ENCODE measurements around the gene MMP25. TPM values are rescaled to one million over a fixed set of nuclear protein-coding genes. Genes with fewer than 3 reads are reported as not detected.

The MMP25 gene
- total RNA-seq, 1 experiment from 2014 or later, result 0.80 TPM

DNA sequence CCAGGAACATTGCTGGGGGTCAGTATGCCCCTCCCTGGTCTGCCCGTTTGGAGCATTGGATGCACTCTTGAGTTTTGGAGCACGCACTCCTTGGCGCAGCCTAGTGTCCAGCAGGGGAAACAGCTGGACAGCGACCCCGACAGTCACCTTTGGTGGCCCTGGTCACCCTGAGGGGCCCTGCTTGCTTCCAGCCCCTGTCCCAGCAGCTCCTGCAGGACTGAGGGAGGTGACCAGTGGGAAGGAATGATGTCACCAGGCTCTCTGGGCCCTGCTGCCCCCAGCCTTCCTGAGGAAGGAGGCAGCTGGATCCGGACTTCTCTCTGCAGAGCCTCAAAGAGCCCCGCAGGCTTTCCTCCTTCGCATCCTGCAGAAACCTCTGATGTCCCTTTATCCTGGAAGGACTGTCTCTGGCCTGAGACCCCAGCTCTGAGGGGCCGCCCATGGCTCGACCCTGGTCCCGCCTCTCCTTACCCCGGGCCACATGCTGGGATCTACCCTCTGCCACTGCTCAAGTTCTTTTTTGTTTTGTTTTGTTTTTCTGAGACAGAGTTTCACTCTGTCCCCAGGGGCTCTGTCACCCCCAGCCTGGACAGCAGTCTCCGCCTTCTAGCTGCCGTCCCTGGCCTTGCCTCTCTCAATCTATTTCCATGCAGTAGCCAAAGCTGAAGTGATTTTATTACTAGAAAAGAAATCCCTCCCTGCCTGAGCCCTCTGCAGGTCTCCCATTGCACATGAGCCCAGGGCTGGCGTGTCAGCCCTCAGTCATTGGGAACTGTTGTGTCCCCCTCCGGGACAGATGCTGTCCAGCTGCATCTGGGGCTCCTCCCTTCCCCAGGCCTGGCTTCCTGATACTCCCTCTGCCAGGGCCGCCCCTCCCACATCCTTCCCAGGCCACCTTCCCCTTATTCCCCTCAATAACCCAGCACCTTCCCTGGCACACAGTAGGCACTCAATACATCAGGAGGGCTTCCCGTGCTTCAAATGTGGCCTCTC, 41.2 kb downstream of the MMP25 start:
- Histone ChIP-seq H3K4me3 (ENCODE audit: low read depth, low read length, poor library complexity, severe bottlenecking) (no peak overlapping the region), H3K27ac (ENCODE audit: low read depth, low read length, poor library complexity, severe bottlenecking) (no peak overlapping the region), H3K27me3 (replicated peaks; ENCODE audit: insufficient read depth, low read depth, low read length, poor library complexity) (no peaks in the 10 kb centered on the region), H3K9me3 (ENCODE audit: low read depth, low read length, poor library complexity, severe bottlenecking) (no peaks in the 10 kb centered on the region), H3K4me1 (ENCODE audit: insufficient read depth, low read length, poor library complexity, severe bottlenecking) (no peaks in the 10 kb centered on the region), H3K36me3 (ENCODE audit: insufficient read depth, low read length, poor library complexity, severe bottlenecking) (no peaks in the 10 kb centered on the region)
- ChIA-PET POLR2A (ENCODE audit: low non-redundant PET) (no interaction called here), CTCF (no interaction called here)
- no peak for DNase-seq (ENCODE audit: low spot score)
- no TSS peak for BruUV-seq (replicated peaks)
- intact Hi-C loops (cut with micrococcal nuclease; ENCODE audit: unreplicated experiment), result no loop called here
- TF ChIP-seq, protein P1, sequence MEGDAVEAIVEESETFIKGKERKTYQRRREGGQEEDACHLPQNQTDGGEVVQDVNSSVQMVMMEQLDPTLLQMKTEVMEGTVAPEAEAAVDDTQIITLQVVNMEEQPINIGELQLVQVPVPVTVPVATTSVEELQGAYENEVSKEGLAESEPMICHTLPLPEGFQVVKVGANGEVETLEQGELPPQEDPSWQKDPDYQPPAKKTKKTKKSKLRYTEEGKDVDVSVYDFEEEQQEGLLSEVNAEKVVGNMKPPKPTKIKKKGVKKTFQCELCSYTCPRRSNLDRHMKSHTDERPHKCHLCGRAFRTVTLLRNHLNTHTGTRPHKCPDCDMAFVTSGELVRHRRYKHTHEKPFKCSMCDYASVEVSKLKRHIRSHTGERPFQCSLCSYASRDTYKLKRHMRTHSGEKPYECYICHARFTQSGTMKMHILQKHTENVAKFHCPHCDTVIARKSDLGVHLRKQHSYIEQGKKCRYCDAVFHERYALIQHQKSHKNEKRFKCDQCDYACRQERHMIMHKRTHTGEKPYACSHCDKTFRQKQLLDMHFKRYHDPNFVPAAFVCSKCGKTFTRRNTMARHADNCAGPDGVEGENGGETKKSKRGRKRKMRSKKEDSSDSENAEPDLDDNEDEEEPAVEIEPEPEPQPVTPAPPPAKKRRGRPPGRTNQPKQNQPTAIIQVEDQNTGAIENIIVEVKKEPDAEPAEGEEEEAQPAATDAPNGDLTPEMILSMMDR (conservative IDR thresholded peaks at IDR 0.05; ENCODE audit: low read depth, low read length), result no peak
- TF ChIP-seq EZH2 (IDR thresholded peaks at IDR 0.05; ENCODE audit: borderline replicate concordance, low read depth, low read length, poor library complexity, severe bottlenecking), result no peak

DNA sequence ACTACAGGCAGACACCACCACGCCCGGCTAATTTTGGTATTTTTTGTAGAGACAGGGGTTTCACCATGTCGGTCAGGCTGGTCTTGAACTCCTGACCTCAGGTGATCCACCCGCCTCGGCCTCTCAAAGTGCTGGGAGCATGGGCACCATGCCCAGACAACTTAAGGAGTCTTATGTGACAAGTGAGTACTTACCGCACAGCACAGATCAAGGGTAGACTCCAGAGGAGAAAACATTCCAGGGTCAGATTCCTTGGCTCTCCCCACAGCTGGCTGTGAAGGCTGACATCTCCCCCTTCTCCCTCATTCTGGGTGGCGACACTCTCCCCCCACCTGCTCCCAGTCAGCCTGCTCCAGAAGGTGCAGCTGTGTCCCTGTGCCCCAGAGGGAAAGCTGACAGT, 42.1 kb downstream of the MMP25 start:
- Histone ChIP-seq H3K4me1 (ENCODE audit: insufficient read depth, low read length, poor library complexity, severe bottlenecking) (no peaks in the 10 kb centered on the region), H3K27me3 (replicated peaks; ENCODE audit: insufficient read depth, low read depth, low read length, poor library complexity) (no peaks in the 10 kb centered on the region), H3K9me3 (ENCODE audit: low read depth, low read length, poor library complexity, severe bottlenecking) (no peaks in the 10 kb centered on the region), H3K4me3 (ENCODE audit: low read depth, low read length, poor library complexity, severe bottlenecking) (no peak overlapping the region), H3K27ac (ENCODE audit: low read depth, low read length, poor library complexity, severe bottlenecking) (no peak overlapping the region), H3K36me3 (ENCODE audit: insufficient read depth, low read length, poor library complexity, severe bottlenecking) (no peaks in the 10 kb centered on the region)
- no peak for DNase-seq (ENCODE audit: low spot score)
- intact Hi-C loops (cut with micrococcal nuclease; ENCODE audit: unreplicated experiment), result no loop called here
- no TSS peak for BruUV-seq (replicated peaks)
- ChIA-PET POLR2A (ENCODE audit: low non-redundant PET) (no interaction called here), CTCF (no interaction called here)
- no peak for TF ChIP-seq EZH2 (IDR thresholded peaks at IDR 0.05; ENCODE audit: borderline replicate concordance, low read depth, low read length, poor library complexity, severe bottlenecking)
- TF ChIP-seq, protein P1 (conservative IDR thresholded peaks at IDR 0.05; ENCODE audit: low read depth, low read length), result no peak

DNA sequence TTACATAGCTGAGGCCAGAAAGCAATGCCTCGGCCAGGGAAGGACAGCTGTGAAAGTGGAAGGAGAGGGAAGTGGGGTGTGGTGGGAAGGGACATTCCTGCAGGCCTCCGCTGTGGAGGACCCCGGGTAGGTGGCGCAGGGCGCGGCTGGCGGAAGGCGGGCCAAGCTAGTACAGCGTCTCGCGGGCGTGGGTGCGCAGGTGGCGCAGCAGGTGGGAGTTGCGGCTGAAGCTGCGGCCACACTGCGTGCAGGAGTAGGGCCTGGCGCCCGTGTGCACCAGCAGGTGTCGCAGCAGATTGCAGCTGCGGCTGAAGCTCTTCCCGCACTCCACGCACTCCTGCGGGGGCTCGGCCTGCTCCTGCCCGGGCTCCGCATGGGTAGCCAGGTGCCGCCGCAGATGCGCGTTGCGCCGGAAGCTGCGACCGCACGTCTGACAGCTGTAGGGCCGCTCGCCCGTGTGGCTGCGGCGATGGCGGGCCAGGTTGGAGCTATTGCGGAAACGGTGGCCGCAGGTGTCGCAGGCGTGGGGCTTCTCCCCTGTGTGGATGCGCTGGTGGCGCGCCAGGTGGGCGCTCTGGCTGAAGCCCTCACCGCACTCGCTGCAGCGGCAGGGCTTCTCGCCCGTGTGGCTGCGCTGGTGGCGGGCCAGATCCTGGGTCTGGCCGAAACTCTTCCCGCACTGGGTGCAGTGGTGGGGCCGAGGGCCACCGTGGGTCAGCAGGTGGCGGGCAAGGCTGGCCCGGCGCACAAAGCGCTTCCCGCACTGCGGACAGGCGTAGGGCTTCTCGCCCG, 42.8 kb downstream of the MMP25 start:
- TF ChIP-seq, protein P1 (conservative IDR thresholded peaks at IDR 0.05; ENCODE audit: low read depth, low read length), result no peak
- TF ChIP-seq EZH2 (IDR thresholded peaks at IDR 0.05; ENCODE audit: borderline replicate concordance, low read depth, low read length, poor library complexity, severe bottlenecking), result no peak
- Histone ChIP-seq H3K36me3 (ENCODE audit: insufficient read depth, low read length, poor library complexity, severe bottlenecking) (no peaks in the 10 kb centered on the region), H3K9me3 (ENCODE audit: low read depth, low read length, poor library complexity, severe bottlenecking) (no peaks in the 10 kb centered on the region), H3K27ac (ENCODE audit: low read depth, low read length, poor library complexity, severe bottlenecking) (no peak overlapping the region), H3K4me1 (ENCODE audit: insufficient read depth, low read length, poor library complexity, severe bottlenecking) (no peaks in the 10 kb centered on the region), H3K4me3 (ENCODE audit: low read depth, low read length, poor library complexity, severe bottlenecking) (no peak overlapping the region), H3K27me3 (replicated peaks; ENCODE audit: insufficient read depth, low read depth, low read length, poor library complexity) (no peaks in the 10 kb centered on the region)
- no peak for DNase-seq (ENCODE audit: low spot score)
- POLR2A ChIA-PET (ENCODE audit: low non-redundant PET), result no interaction called here
- intact Hi-C loops (cut with micrococcal nuclease; ENCODE audit: unreplicated experiment), result no loop called here
- CTCF ChIA-PET, result no interaction called here
- BruUV-seq (replicated peaks), result no TSS peak

All from A673 (cell line).